Tibial nerve (tissue), 4 donors: ENCODE results near the gene MBD5. TPM values are rescaled to one million over a fixed set of nuclear protein-coding genes. Genes with fewer than 3 reads are reported as not detected.
A peak's percentile ranks its signal among the peaks of the same experiment; 100 is the strongest.

ENCODE experiments used
- DNase-seq, 2 donors: peaks; one replicate each; pipeline ENCODE4 v3.0.0-alpha.2; 2019; ENCODE audit warnings: low spot score in 2 of 2
- H3K27ac ChIP-seq, 4 donors: fragments of 200-600 bp; sonication (generic) in 3 of 4; one replicate each; pipeline ENCODE4 v1.5.1; 2017 to 2019; ENCODE audit warnings: mild to moderate bottlenecking in 1 of 4
- H3K27me3 ChIP-seq, 2 donors: fragments of 200-600 bp; sonication (generic) in 1 of 2; one replicate each; pipeline versions ENCODE4 v1.5.1 to v1.6.0; 2017 to 2019
- H3K36me3 ChIP-seq, 3 donors: fragments of 200-600 bp; sonication (generic); one replicate each; pipeline ENCODE4 v1.5.1; 2018 to 2019
- H3K4me1 ChIP-seq, 4 donors: fragments of 200-600 bp; sonication (generic) in 3 of 4; one replicate each; pipeline ENCODE4 v1.5.1; 2017 to 2019
- H3K4me3 ChIP-seq, 4 donors: fragments of 200-600 bp; sonication (generic) in 3 of 4; one replicate each; pipeline ENCODE4 v1.5.1; 2017 to 2019; ENCODE audit warnings: mild to moderate bottlenecking in 1 of 4, moderate library complexity in 1 of 4
- H3K9me3 ChIP-seq, 4 donors: fragments of 200-600 bp; sonication (generic) in 3 of 4; one replicate each; pipeline ENCODE4 v1.5.1; 2017 to 2019
- EP300 ChIP-seq, 2 donors: sonication (generic); formaldehyde crosslinking; IDR thresholded peaks; one replicate each; pipeline ENCODE4 v1.6.1; 2017; ENCODE audit warnings: antibody characterized with exemption in 2 of 2, mild to moderate bottlenecking in 1 of 2
- POLR2A ChIP-seq, 2 donors: fragments of 450-650 bp; IDR thresholded peaks; one replicate each; pipeline ENCODE4 v1.6.1; 2017; ENCODE audit warnings: antibody characterized with exemption in 2 of 2, mild to moderate bottlenecking in 2 of 2, moderate library complexity in 2 of 2
- WGBS, 2 donors: methylation state at CpG; one replicate each; pipeline ENCODE4 v1.1.5; 2018; 5-methylcytosine and 5-hydroxymethylcytosine counted together
- total RNA-seq, 4 donors: library from RNA; depleted of rRNA; stranded (reverse); fragments of >200 nt; gene quantifications; one replicate each; pipeline ENCODE4 v1.1.0, GENCODE V29; 2016
- TF ChIP-seq, protein P1 (sequence below), 5 experiments: fragments of 200-600 bp in 3 of 5; fragments of 450-650 bp in 2 of 5; sonication (generic) in 3 of 5; IDR thresholded peaks; one replicate each; pipeline ENCODE4 v1.5.1; 2016 to 2019; ENCODE audit warnings: antibody characterized with exemption in 5 of 5, mild to moderate bottlenecking in 3 of 5, moderate library complexity in 2 of 5

The MBD5 gene
- total RNA-seq, 4 donors from 2014 or later = 28.5 to 46.5 (median 40.9) TPM

DNA sequence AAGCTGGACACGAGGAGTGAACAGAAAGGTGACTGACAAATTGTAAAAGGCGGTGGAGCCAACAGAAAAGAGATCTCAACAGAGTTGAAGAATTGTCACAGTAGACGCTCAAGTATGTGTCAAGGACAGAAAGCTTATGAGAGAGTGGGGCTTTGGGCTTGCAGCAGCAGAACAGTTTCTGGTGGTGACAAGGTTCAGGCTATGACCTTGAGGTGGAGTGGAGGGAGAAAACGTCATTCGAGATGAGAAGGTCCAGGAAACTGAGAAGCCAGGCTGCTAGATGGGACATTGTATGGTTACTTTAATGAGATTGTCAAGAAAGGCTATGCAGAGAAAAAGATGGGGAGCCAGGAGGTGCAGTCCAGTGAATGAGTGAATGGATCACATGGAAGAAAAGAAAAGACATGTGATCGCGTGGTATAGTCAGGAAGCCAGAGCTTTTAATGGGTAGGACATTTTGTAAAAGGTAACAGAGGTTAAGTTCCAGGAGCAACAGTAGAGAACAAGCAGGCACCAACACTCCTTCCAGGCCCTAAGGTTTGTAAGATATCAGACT is 532.5 kb downstream of the MBD5 start:
- Histone ChIP-seq H3K27ac (peak overlapping the region in 1 of 4 donors; percentile 7), H3K9me3 (peaks cover 0 to 4% (median 0%) of the 10 kb centered on the region in 4 donors), H3K4me3 (peak overlapping the region in 2 of 4 donors; percentile 38 to 40), H3K27me3 (no peaks in the 10 kb centered on the region), H3K4me1 (peaks cover 0 to 6% (median 0%) of the 10 kb centered on the region in 4 donors), H3K36me3 (no peaks in the 10 kb centered on the region)
- TF ChIP-seq, protein P1, sequence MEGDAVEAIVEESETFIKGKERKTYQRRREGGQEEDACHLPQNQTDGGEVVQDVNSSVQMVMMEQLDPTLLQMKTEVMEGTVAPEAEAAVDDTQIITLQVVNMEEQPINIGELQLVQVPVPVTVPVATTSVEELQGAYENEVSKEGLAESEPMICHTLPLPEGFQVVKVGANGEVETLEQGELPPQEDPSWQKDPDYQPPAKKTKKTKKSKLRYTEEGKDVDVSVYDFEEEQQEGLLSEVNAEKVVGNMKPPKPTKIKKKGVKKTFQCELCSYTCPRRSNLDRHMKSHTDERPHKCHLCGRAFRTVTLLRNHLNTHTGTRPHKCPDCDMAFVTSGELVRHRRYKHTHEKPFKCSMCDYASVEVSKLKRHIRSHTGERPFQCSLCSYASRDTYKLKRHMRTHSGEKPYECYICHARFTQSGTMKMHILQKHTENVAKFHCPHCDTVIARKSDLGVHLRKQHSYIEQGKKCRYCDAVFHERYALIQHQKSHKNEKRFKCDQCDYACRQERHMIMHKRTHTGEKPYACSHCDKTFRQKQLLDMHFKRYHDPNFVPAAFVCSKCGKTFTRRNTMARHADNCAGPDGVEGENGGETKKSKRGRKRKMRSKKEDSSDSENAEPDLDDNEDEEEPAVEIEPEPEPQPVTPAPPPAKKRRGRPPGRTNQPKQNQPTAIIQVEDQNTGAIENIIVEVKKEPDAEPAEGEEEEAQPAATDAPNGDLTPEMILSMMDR (IDR thresholded peaks at IDR 0.05) = no peak
- WGBS, 2 donors = 88 to 89% methylated on average over 7 of the region's 7 CpGs
- DNase-seq = no peak

DNA sequence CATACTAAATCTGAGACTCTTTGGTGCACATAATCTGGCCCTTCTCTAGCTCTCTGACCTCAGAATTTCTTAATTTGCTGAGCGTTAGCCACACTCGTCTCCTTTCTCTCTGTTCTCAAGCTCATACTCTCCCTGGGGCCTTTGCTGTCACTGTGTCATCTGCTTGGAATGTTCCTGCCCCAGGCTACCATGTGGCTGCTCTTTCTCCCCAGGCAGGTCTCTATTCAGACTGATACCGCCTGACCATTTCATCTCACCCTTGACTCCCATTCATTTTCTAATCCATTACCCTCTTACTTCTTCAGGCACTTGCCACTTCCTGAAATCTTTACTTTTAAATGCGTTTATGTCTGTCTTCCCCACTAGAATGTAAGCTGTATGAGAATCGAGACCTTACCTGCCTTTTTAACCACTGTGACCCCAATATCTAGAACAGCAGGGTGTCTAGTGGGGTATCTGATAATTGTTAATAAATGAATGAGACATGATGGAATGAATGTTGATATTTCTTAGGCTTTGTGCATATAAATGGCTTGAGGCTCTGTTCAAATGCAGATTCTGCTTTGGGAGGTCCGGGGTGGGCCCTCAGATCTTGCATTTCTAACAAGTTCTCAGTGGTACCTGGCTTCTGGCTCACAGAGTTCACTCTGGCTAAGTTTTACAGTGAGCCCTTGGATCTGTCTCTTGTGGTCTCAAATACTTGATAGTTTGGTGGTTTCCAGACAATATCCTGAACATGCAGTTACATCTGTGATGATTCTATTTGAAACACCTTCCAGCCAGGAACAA is 533.8 kb downstream of the MBD5 start:
- H3K27me3 ChIP-seq = no peaks in the 10 kb centered on the region
- TF ChIP-seq POLR2A (IDR thresholded peaks at IDR 0.05) = no peak
- TF ChIP-seq, protein P1 (IDR thresholded peaks at IDR 0.05) = no peak
- no peak for TF ChIP-seq EP300 (IDR thresholded peaks at IDR 0.05)
- WGBS, 2 donors = 55 to 62% methylated on average over 6 of the region's 6 CpGs
- H3K36me3 ChIP-seq = no peaks in the 10 kb centered on the region
- DNase-seq = no peak
- peaks cover 0 to 6% (median 0%) of the 10 kb centered on the region in 4 donors for H3K4me1 ChIP-seq
- no peak overlapping the region for H3K27ac ChIP-seq
- H3K9me3 ChIP-seq = peaks cover 0 to 7% (median 0%) of the 10 kb centered on the region in 4 donors
- H3K4me3 ChIP-seq = no peak overlapping the region

DNA sequence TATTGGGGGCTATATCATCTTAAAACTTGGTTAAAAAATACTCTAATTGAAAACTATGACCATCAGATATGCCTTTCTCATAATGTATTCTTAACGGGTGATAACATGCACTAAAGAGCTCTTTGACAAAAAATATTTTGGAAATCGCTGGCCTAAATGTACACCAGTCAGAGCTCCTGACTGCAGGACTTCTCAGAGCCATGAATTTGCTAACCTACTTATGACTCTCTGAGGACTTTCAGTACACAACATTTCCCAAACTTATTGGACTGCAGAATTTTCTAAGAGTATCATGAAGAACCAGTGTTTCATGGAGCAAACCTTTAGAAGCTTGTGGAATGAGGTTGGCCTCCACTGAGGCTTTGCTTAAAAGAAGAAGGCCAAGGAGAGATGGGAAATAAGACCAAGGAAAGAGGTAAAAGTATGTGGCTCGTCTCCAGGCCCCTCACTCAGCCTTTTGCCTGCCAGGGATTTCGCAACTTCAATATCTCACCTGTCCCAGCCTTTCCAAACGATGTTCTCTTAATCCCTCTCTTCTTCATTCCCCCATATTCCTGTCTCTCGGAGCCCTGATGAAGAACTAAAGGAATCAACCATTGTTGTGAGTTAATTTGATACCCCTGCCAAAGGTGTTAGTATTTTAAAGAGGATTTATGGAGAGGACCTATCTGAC is 534.9 kb downstream of the MBD5 start:
- no peak overlapping the region for H3K4me3 ChIP-seq

DNA sequence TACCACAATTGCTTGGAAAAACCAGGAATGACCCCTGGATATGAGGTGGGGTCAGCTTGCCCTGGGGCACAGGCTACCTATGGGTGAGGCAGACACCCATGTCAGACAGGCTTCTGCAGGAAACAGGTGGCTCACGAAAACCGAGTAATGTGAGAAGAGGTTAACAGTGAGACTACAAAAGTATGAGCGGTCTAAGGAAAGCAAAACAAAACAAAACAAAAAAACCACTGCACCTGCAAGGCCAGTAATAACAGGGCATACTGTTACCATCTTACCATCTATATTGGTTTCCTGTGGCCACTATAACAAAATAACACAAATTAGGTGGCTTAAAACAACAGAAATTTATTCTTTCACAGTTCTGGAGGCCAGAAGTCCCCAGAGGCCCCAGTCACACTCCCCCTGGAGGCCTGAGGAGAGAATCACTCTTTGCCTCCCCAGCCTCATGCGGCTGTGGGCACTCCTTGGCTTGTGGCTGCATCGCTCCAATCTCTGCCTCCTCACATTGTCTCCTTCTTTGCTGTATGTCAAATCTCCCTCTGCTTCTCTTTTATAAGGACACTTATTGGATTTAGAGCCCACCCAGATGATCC is 537.0 kb downstream of the MBD5 start:
- no peak for TF ChIP-seq EP300 (IDR thresholded peaks at IDR 0.05)
- Histone ChIP-seq H3K27me3 (peaks cover 0 to 6% of the 10 kb centered on the region in 2 donors), H3K36me3 (no peaks in the 10 kb centered on the region), H3K9me3 (peaks cover 0 to 7% (median 0%) of the 10 kb centered on the region in 4 donors), H3K4me3 (no peak overlapping the region), H3K4me1 (peaks cover 0 to 6% (median 0%) of the 10 kb centered on the region in 4 donors), H3K27ac (no peak overlapping the region)
- no peak for DNase-seq
- 93% methylated on average over 5 of the region's 5 CpGs for WGBS, 2 donors

More for the DNA sequence above, 534.9 kb downstream of the MBD5 start:
- DNase-seq = no peak
- H3K27ac ChIP-seq = no peak overlapping the region
- H3K4me1 ChIP-seq = peaks cover 0 to 6% (median 0%) of the 10 kb centered on the region in 4 donors
- H3K9me3 ChIP-seq = peaks cover 0 to 7% (median 0%) of the 10 kb centered on the region in 4 donors
- H3K36me3 ChIP-seq = no peaks in the 10 kb centered on the region
- WGBS, 2 donors = 92% methylated on average over 6 of the region's 6 CpGs
- no peaks in the 10 kb centered on the region for H3K27me3 ChIP-seq
- no peak for TF ChIP-seq EP300 (IDR thresholded peaks at IDR 0.05)
- no peak for TF ChIP-seq POLR2A (IDR thresholded peaks at IDR 0.05)
- TF ChIP-seq, protein P1 (IDR thresholded peaks at IDR 0.05) = no peak

DNA sequence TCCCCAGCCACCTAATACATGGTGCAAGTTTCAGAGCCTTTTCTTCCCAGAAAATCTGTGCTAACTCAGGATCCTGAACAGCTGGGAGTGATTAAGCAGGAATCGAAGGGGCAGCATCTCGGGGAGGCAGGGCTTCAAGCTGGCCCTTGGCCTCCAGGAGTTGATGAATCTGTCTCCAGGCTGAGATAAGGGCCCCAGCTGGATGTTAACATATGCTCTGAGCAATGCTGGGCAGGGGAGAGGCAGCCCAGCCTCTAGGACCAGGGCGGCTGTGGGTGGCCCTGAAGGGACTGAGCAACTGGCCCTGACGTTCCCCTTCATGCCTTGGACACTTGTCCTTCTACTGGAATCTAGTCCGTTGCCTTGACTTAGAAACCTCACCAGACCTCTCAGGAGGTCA is 539.6 kb downstream of the MBD5 start:
- no peak overlapping the region for H3K27ac ChIP-seq
- H3K4me3 ChIP-seq = no peak overlapping the region
- 58 to 64% methylated on average over 2 to 3 of the region's 5 CpGs for WGBS, 2 donors
- H3K27me3 ChIP-seq = peaks cover 0 to 6% of the 10 kb centered on the region in 2 donors
- H3K9me3 ChIP-seq = peaks cover 0 to 7% (median 0%) of the 10 kb centered on the region in 4 donors
- DNase-seq = no peak
- H3K4me1 ChIP-seq = no peaks in the 10 kb centered on the region
- H3K36me3 ChIP-seq = no peaks in the 10 kb centered on the region
- no peak for TF ChIP-seq POLR2A (IDR thresholded peaks at IDR 0.05)
- no peak for TF ChIP-seq EP300 (IDR thresholded peaks at IDR 0.05)
- TF ChIP-seq, protein P1 (IDR thresholded peaks at IDR 0.05) = no peak
